ENCODE results near the gene RPS17. TPM values are rescaled to one million over a fixed set of nuclear protein-coding genes. Genes with fewer than 3 reads are reported as not detected.

The RPS17 gene
- total and polyA plus RNA-seq, 2 donors from 2014 or later = 1,125 to 2,465 TPM

DNA sequence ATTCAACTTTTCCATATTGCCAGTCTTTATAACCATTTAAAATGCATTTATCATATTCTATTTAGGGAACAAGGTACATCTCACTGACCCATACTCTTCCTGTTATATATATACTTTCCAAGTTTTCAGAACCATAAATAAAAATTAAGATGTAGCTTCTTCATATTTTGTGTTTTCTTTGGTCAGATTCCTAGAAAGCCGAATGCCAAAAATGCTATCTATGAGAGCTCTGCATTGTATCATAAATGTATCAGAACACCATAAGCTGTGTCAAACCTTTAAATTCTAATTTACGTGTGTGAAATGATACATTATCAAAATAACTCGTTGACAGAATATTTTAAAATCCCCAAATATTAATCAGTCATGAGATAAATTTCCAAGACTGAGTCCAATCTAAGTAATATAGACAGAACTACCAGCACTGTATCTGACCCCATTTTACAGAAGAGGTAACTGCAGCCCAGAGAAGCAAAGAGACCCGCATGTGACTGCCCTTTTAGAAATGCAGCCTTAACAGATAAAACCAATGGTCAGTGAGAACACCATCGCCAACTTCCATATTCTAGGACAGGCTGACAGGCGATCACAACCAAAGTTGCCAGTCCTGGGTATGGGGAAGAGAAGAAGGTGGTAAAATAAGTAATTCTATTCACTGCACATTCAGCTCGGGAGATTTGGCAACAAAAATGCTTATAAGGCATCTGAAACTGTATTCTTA lies 16.2 kb upstream of the RPS17 start:
- H3K9ac ChIP-seq (ENCODE audit: low read length in 3 of 3) = no peak overlapping the region
- no peak overlapping the region for H3K27ac ChIP-seq (ENCODE audit: low read depth in 2 of 2, low read length in 2 of 2)
- TF ChIP-seq, protein P1, sequence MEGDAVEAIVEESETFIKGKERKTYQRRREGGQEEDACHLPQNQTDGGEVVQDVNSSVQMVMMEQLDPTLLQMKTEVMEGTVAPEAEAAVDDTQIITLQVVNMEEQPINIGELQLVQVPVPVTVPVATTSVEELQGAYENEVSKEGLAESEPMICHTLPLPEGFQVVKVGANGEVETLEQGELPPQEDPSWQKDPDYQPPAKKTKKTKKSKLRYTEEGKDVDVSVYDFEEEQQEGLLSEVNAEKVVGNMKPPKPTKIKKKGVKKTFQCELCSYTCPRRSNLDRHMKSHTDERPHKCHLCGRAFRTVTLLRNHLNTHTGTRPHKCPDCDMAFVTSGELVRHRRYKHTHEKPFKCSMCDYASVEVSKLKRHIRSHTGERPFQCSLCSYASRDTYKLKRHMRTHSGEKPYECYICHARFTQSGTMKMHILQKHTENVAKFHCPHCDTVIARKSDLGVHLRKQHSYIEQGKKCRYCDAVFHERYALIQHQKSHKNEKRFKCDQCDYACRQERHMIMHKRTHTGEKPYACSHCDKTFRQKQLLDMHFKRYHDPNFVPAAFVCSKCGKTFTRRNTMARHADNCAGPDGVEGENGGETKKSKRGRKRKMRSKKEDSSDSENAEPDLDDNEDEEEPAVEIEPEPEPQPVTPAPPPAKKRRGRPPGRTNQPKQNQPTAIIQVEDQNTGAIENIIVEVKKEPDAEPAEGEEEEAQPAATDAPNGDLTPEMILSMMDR (IDR thresholded peaks at IDR 0.05; ENCODE audit: borderline replicate concordance, extremely low read depth, insufficient read depth) = no peak
- no peaks in the 10 kb centered on the region for H3K9me3 ChIP-seq (ENCODE audit: control insufficient read depth in 2 of 3, insufficient read depth in 1 of 3, low read length in 3 of 3)
- H3K36me3 ChIP-seq (ENCODE audit: control insufficient read depth in 2 of 3, insufficient read depth in 3 of 3, low read length in 3 of 3) = no peaks in the 10 kb centered on the region
- no peak for DNase-seq
- no peak overlapping the region for H3K4me3 ChIP-seq (ENCODE audit: low read length in 3 of 3)
- H3K4me1 ChIP-seq (ENCODE audit: control insufficient read depth in 2 of 3, insufficient read depth in 2 of 3, low read depth in 1 of 3, low read length in 3 of 3) = no peaks in the 10 kb centered on the region
- no peaks in the 10 kb centered on the region for H3K27me3 ChIP-seq (ENCODE audit: control insufficient read depth, insufficient read depth, low read length)
- no peak for FAIRE-seq
- intact Hi-C loops (cut with DNase I) = no loop called here

DNA sequence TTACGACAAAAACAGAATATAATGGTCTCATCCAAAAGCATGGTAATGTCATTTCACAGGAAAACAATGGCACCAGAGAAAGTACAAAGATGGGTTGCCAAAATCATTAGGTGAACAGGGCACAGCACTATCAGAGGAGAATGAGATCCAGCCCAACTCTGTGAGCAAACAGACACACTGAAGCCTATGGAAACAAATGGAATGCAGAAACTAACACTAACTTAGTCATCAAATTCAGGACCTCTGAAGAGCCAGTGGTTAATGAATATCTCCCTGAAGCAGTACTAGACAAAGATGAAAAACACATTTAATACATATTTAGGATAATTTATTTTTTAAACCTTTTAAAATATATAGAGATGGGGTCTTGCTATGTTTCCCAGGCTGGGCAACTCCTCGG lies 14.6 kb upstream of the RPS17 start:
- TF ChIP-seq, protein P1 (IDR thresholded peaks at IDR 0.05; ENCODE audit: borderline replicate concordance, extremely low read depth, insufficient read depth) = no peak
- DNase-seq (no peak), FAIRE-seq (no peak)
- H3K4me3 ChIP-seq (ENCODE audit: low read length in 3 of 3) = no peak overlapping the region
- H3K9me3 ChIP-seq (ENCODE audit: control insufficient read depth in 2 of 3, insufficient read depth in 1 of 3, low read length in 3 of 3) = no peaks in the 10 kb centered on the region
- H3K27ac ChIP-seq (ENCODE audit: low read depth in 2 of 2, low read length in 2 of 2) = no peak overlapping the region
- H3K4me1 ChIP-seq (ENCODE audit: control insufficient read depth in 2 of 3, insufficient read depth in 2 of 3, low read depth in 1 of 3, low read length in 3 of 3) = no peaks in the 10 kb centered on the region
- no peak overlapping the region for H3K9ac ChIP-seq (ENCODE audit: low read length in 3 of 3)
- intact Hi-C loops (cut with DNase I) = no loop called here
- H3K27me3 ChIP-seq (ENCODE audit: control insufficient read depth, insufficient read depth, low read length) = no peaks in the 10 kb centered on the region
- H3K36me3 ChIP-seq (ENCODE audit: control insufficient read depth in 2 of 3, insufficient read depth in 3 of 3, low read length in 3 of 3) = no peaks in the 10 kb centered on the region

DNA sequence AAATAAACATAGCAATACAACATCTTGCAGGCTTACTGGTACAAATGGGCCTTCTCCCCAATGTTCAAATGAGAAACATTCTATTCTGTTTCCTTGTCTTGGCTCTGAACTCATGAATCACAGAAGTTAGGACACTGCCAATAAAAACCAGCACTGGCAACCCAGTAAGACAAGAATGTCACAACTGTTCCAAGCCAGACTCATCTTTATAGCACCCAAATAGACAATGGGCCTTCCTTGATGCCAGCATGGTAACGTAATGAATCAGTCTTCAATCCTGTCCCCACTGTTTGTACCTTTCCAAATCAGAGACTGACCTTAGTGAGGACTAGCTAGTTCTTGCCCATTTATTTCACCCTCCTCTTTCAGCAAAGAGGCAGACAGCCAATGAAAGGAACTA lies 14.1 kb upstream of the RPS17 start:
- no peak overlapping the region for H3K9ac ChIP-seq (ENCODE audit: low read length in 3 of 3)
- DNase-seq (no peak), FAIRE-seq (no peak)
- H3K4me1 ChIP-seq (ENCODE audit: control insufficient read depth in 2 of 3, insufficient read depth in 2 of 3, low read depth in 1 of 3, low read length in 3 of 3) = no peaks in the 10 kb centered on the region
- H3K9me3 ChIP-seq (ENCODE audit: control insufficient read depth in 2 of 3, insufficient read depth in 1 of 3, low read length in 3 of 3) = no peaks in the 10 kb centered on the region
- TF ChIP-seq, protein P1 (IDR thresholded peaks at IDR 0.05; ENCODE audit: borderline replicate concordance, extremely low read depth, insufficient read depth) = no peak
- no peaks in the 10 kb centered on the region for H3K36me3 ChIP-seq (ENCODE audit: control insufficient read depth in 2 of 3, insufficient read depth in 3 of 3, low read length in 3 of 3)
- intact Hi-C loops (cut with DNase I) = no loop called here
- H3K4me3 ChIP-seq (ENCODE audit: low read length in 3 of 3) = no peak overlapping the region
- H3K27ac ChIP-seq (ENCODE audit: low read depth in 2 of 2, low read length in 2 of 2) = no peak overlapping the region
- no peaks in the 10 kb centered on the region for H3K27me3 ChIP-seq (ENCODE audit: control insufficient read depth, insufficient read depth, low read length)

DNA sequence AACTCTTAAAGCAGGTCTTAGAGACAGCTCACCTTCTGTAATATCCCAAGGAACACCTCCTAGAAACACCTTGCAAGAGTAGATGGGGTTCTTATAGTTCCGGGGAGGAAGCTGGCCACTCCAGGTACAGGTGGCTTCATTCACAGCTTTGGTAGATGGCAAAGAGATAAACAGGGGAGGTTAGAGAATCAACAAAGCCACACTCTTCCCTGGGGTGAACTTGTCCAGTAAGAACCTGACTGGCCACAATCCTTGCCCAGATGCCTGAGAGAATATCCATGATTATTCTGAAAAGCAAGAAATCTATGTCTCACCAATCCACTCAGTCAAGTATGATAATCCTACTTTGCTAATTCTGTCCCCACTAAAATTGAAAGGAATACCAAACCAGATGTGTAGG lies 13.6 kb upstream of the RPS17 start:
- TF ChIP-seq, protein P1 (IDR thresholded peaks at IDR 0.05; ENCODE audit: borderline replicate concordance, extremely low read depth, insufficient read depth) = no peak
- Histone ChIP-seq H3K4me3 (ENCODE audit: low read length in 3 of 3) (no peak overlapping the region), H3K36me3 (ENCODE audit: control insufficient read depth in 2 of 3, insufficient read depth in 3 of 3, low read length in 3 of 3) (no peaks in the 10 kb centered on the region), H3K27me3 (ENCODE audit: control insufficient read depth, insufficient read depth, low read length) (no peaks in the 10 kb centered on the region), H3K9ac (ENCODE audit: low read length in 3 of 3) (no peak overlapping the region), H3K9me3 (ENCODE audit: control insufficient read depth in 2 of 3, insufficient read depth in 1 of 3, low read length in 3 of 3) (no peaks in the 10 kb centered on the region), H3K4me1 (ENCODE audit: control insufficient read depth in 2 of 3, insufficient read depth in 2 of 3, low read depth in 1 of 3, low read length in 3 of 3) (no peaks in the 10 kb centered on the region), H3K27ac (ENCODE audit: low read depth in 2 of 2, low read length in 2 of 2) (no peak overlapping the region)
- DNase-seq (no peak), FAIRE-seq (no peak)
- intact Hi-C loops (cut with DNase I) = no loop called here

Measured in kidney (tissue), 14 donors.